ENCODE data around the gene RPTOR.
"Not testable (repeated sequence)": the region's sequence is repeated elsewhere in the genome, so short reads cannot be mapped to it uniquely, and the experiment has no call there.

The RPTOR gene

GRCh38 chr17:80750263-80750662 lies 205.6 kb downstream of the RPTOR start:
- peak; percentile 24 for DNase-seq

- DNase-seq: peak; percentile 59
Measured at GRCh38 chr17:80751070-80751945, 206.7 kb downstream of the RPTOR start.

GRCh38 chr17:80751946-80752581 lies 207.4 kb downstream of the RPTOR start:
- no peak for DNase-seq

GRCh38 chr17:80753685-80754345 lies 209.2 kb downstream of the RPTOR start:
- no peak for DNase-seq

GRCh38 chr17:80754846-80755245 lies 210.2 kb downstream of the RPTOR start:
- no peak for DNase-seq

GRCh38 chr17:80755650-80756405 lies 211.2 kb downstream of the RPTOR start:
- DNase-seq: no peak

GRCh38 chr17:80758481-80759376 lies 214.1 kb downstream of the RPTOR start:
- peak; percentile 26 for DNase-seq

- DNase-seq: no peak
Measured at GRCh38 chr17:80759377-80759673, 214.7 kb downstream of the RPTOR start.

- DNase-seq: peak; percentile 96
Measured at GRCh38 chr17:80760511-80760911, 215.9 kb downstream of the RPTOR start.

GRCh38 chr17:80761110-80761871 lies 216.7 kb downstream of the RPTOR start:
- DNase-seq: peak; percentile 79

GRCh38 chr17:80762076-80762475 lies 217.4 kb downstream of the RPTOR start:
- no peak for DNase-seq

GRCh38 chr17:80763293-80763867 lies 218.7 kb downstream of the RPTOR start:
- DNase-seq: no peak

GRCh38 chr17:80764627-80765145 lies 220.0 kb downstream of the RPTOR start:
- not testable (repeated sequence) for DNase-seq

- no peak for DNase-seq
Measured at GRCh38 chr17:80765241-80765961, 220.8 kb downstream of the RPTOR start.

GRCh38 chr17:80766290-80766855 lies 221.7 kb downstream of the RPTOR start:
- DNase-seq: no peak

- no peak for DNase-seq
Measured at GRCh38 chr17:80768389-80768788, 223.8 kb downstream of the RPTOR start.

- DNase-seq: no peak
Measured at GRCh38 chr17:80768936-80769335, 224.3 kb downstream of the RPTOR start.

GRCh38 chr17:80769516-80769915 lies 224.9 kb downstream of the RPTOR start:
- DNase-seq: no peak

- no peak for DNase-seq
Measured at GRCh38 chr17:80769936-80770625, 225.4 kb downstream of the RPTOR start.

All from NCI-H510A treated with DMSO at 0.1 percent for 48 hours (cell line).